Inferior parietal cortex (tissue), 1 donor: Measurements from ENCODE around the gene USP15.
"Not testable (repeated sequence)": the region's sequence is repeated elsewhere in the genome, so short reads cannot be mapped to it uniquely, and the experiment has no call there.

ENCODE experiments used
- DNase-seq: peaks from one replicate; pipeline ENCODE4 v3.0.0-alpha.2; 2016; ENCODE audit errors: extremely low spot score

USP15 gene

GRCh38 chr12:62319058-62319457, 58.9 kb downstream of the USP15 start:
- no peak for DNase-seq

GRCh38 chr12:62320054-62320453, 59.9 kb downstream of the USP15 start:
- DNase-seq = no peak

GRCh38 chr12:62323386-62323785, 63.2 kb downstream of the USP15 start:
- DNase-seq = no peak

GRCh38 chr12:62328296-62328921, 68.2 kb downstream of the USP15 start:
- DNase-seq = no peak

GRCh38 chr12:62331306-62331705, 71.1 kb downstream of the USP15 start:
- DNase-seq = no peak

GRCh38 chr12:62332598-62332997, 72.4 kb downstream of the USP15 start:
- DNase-seq = no peak

- DNase-seq = no peak
These were observed 74.9 kb downstream of the USP15 start for GRCh38 chr12:62335057-62335456.

- no peak for DNase-seq
These were observed 75.6 kb downstream of the USP15 start for GRCh38 chr12:62335796-62336195.

- not testable (repeated sequence) for DNase-seq
These were observed 77.4 kb downstream of the USP15 start for GRCh38 chr12:62337643-62338042.

GRCh38 chr12:62342614-62343303, 82.6 kb downstream of the USP15 start:
- DNase-seq = not testable (repeated sequence)

GRCh38 chr12:62343304-62344120, 83.3 kb downstream of the USP15 start:
- not testable (repeated sequence) for DNase-seq

- DNase-seq = not testable (repeated sequence)
These were observed 84.7 kb downstream of the USP15 start for GRCh38 chr12:62344731-62345556.

GRCh38 chr12:62345667-62346066, 85.5 kb downstream of the USP15 start:
- no peak for DNase-seq

- DNase-seq = no peak
These were observed 86.6 kb downstream of the USP15 start for GRCh38 chr12:62346817-62347216.

- DNase-seq = no peak
These were observed 87.9 kb downstream of the USP15 start for GRCh38 chr12:62347922-62348650.

- no peak for DNase-seq
These were observed 90.3 kb downstream of the USP15 start for GRCh38 chr12:62350554-62350953.

- DNase-seq = no peak
These were observed 91.1 kb downstream of the USP15 start for GRCh38 chr12:62351326-62351725.

- no peak for DNase-seq
These were observed 100.8 kb downstream of the USP15 start for GRCh38 chr12:62361048-62361447.

GRCh38 chr12:62363506-62363905, 103.3 kb downstream of the USP15 start:
- no peak for DNase-seq

- not testable (repeated sequence) for DNase-seq
These were observed 104.5 kb downstream of the USP15 start for GRCh38 chr12:62364697-62365096.

- not testable (repeated sequence) for DNase-seq
These were observed 105.6 kb downstream of the USP15 start for GRCh38 chr12:62365846-62366245.
